ENCODE results near the gene TMEM214.
A peak's percentile ranks its signal among the peaks of the same experiment; 100 is the strongest.
"Not testable (repeated sequence)": the region's sequence is repeated elsewhere in the genome, so short reads cannot be mapped to it uniquely, and the experiment has no call there.

The TMEM214 gene

DNA sequence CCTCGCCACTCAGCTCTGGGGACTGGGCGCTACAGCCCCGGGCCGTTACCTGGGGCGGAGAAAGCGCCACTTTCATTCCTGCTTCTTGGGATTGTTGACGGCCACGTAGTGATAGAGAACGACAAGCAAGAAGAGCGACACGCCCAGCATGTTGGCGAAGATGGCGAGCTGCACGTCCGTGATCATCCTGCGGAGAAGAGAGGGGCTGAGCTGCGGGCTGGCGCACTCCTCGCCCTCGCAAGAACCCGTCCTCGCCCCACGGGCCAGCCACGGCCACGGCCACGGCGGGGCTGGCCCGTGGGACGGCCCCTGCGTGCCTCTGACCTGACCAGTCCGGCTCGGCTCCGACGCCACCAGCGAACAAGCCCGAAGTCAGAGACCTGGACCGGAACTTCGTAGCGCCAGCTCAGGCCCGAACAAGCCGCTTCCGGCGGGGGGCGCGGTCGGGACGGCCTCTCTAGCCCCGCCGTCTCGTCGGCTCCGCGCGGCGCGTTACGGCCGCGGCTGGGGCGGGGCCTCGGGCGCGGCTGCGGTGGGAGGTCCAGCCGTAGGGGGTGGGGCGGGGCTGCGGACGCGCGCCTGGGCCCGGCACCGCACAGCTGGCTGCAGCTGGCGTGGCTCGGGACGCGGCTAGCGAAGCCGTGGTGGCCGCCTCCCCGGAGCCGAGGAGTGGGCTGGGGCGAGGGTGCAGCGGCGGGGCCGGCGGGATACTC lies 38.7 kb downstream of the TMEM214 start, which contains the start of gene OST4:
Gene OST4, minus strand, starts transcription at position 378 of the 713 bp plus-strand sequence.
- DNase-seq = peak; percentile 90

DNA sequence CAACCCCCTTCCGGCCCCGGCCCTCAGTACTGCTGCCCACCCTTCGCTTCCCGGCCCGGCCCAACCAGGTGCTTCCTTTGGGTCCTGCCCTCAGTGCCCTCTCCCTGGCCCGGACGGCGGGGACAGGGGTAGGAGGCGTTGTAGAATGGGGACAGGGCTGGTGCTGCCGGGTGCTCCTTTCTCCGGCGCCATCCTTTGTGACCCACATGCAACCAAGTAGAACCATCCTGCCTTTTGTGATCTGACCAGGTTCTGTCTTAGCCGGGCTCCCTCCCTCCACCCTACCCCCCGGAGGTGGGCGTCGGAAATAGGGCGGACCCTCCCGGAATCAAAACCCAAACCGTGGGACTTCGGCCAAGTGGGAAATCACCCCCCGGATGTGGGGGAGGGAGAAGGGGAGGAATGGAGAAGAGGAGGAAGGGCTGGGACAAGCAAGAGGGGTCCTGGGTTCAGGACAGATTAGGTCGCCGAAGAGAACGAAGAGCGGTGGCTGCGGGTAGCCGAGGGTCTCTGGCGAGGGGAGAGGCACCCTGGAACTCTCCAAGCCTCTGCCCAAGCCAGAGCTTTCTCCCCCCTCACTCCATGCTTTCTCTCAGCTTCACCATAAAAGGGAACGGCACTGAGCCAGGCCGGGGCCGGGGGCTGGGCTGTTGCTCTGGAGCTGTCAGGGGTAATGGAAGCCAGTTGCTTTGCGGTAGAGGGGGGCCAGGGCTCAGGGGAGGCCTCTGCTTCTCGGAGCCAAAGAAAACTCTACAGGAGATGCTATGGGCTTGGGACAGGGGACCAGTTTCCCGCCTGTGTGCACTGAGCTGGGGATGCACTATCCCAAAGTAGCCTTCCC lies 39.4 kb downstream of the TMEM214 start:
- peak in 1 of 2 donors; percentile 34 for DNase-seq

DNA sequence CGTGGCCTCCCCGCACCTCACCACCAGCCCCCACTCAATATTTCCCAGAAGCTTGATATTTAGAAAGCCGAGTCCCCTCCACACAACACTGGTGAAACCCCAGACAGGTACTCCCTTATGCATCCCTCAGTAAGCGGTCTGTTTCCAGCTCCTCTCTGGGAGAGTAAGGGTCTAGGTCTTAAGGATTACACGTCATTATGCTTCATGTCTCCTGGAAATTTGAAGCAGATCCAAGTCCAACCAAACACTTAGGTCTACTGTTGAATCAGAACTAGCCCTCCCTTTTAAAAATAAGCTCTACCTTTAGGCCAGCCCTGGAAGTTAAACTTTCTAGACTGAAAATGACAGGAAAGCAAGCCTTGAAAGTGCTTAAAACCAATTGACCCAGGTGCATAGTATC lies 40.2 kb downstream of the TMEM214 start:
- no peak for DNase-seq

DNA sequence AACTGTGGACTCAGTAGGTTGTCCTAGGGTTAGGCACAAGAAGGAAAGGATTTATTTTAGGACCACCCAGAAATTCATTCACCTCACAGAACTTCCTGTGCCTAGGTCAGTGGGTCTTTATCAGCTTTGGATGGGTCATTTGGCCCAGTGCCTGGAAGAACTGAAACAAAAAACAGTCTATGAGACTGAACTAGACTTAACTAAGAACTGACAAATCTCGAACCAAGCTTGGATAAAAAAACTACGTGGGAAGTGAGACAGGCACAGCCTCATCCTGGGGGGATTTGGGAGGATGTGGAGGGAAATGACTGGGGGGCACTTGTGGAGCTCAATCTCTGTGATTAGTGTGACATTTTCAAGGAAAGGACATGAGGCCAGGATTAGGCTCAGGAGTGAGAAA lies 41.0 kb downstream of the TMEM214 start:
- DNase-seq = no peak

- peak; percentile 55 to 56 for DNase-seq
Observed at GRCh38 chr2:27074738-27075565, 42.2 kb downstream of the TMEM214 start.

DNA sequence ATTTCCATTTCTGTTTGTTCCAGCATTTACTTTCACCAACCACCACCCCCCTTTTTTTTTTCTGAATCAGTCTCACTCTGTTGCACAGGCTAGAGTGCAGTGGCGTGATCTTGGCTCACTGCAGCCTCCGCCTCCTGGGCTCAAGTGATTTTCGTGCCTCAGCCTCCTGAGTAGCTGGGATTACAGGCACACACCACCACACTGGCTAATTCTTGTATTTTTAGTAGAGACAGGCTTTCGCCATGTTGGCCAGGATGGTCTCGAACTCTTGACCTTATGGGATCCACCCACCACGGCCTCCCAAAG lies 42.8 kb downstream of the TMEM214 start:
- not testable (repeated sequence) for DNase-seq

- DNase-seq = no peak
Observed at GRCh38 chr2:27076323-27076722, 43.6 kb downstream of the TMEM214 start.

DNA sequence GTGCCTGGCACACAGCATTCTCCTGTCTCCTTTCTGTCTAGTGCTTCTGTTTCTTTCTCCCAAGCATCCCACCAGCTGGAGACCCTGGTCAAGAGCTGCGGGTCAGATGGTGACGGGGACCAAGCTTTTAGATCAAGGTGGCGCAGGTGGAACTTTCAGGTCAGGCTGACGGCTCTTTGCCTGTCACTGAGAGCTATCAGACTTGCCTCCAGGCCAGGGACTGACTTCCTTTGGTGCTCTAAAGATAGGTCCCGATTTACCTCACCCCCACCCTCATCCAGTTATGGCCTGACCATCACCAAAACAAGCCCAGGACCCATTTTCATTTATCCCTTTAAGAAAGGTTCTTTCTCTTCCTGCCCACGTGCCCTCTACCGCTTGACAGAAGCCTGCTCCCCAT lies 44.5 kb downstream of the TMEM214 start:
- DNase-seq = no peak

DNA sequence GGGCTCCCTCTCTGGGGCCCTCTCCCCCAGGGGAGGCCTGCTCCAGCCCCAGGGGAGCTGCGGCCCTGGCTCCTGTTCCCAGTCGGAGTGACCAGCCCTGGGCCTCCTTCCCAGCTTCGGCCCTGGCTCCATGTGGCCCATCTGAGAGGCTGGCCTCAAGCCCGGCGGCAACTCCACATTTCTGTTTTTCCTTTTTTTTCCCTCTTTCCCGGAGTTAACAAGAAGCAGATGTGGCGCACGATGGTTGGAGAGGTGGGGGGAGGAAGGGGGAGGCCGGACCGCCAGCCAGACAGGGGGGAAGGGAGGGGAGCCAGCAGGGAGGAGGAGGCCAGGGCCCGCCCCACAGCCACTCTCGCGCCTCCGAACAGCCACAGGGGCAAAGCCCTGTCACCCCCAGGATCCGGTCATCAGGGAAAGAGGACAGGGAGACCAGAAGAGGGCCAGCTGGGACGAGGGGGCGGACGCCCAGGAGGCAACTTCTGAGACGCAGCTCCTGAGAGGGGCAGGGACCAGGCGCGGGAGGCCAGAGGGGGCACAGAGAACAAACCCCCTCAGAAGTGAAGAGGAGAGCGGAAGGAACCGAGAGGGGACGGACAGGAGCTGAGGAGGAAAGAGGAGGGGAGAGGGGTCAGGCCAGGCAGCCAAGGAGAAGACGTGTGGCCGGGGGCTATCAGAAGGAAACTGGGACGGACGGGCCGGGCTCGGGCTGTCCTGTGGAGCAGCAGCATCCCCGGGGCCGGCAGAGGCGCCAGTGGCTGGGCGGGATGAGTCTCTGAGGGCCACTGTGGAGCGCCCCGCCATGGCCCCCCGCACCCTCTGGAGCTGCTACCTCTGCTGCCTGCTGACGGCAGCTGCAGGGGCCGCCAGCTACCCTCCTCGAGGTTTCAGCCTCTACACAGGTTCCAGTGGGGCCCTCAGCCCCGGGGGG lies 45.8 kb downstream of the TMEM214 start, which contains the start of gene EMILIN1:
Gene EMILIN1, plus strand, starts transcription at position 349 of the 928 bp plus-strand sequence. Its CDS starts 451 bp downstream, at position 800.
- DNase-seq = no peak

GRCh38 chr2:27079233-27080139 lies 46.7 kb downstream of the TMEM214 start:
- no peak for DNase-seq

GRCh38 chr2:27080140-27080469 lies 47.3 kb downstream of the TMEM214 start:
- no peak for DNase-seq

- no peak for DNase-seq
Observed at GRCh38 chr2:27080603-27080936, 47.8 kb downstream of the TMEM214 start.

GRCh38 chr2:27081984-27082772 lies 49.4 kb downstream of the TMEM214 start:
- no peak for DNase-seq

- DNase-seq = no peak
Observed at GRCh38 chr2:27082773-27083409, 50.1 kb downstream of the TMEM214 start.

GRCh38 chr2:27083410-27084296 lies 50.9 kb downstream of the TMEM214 start:
- DNase-seq = no peak

DNA sequence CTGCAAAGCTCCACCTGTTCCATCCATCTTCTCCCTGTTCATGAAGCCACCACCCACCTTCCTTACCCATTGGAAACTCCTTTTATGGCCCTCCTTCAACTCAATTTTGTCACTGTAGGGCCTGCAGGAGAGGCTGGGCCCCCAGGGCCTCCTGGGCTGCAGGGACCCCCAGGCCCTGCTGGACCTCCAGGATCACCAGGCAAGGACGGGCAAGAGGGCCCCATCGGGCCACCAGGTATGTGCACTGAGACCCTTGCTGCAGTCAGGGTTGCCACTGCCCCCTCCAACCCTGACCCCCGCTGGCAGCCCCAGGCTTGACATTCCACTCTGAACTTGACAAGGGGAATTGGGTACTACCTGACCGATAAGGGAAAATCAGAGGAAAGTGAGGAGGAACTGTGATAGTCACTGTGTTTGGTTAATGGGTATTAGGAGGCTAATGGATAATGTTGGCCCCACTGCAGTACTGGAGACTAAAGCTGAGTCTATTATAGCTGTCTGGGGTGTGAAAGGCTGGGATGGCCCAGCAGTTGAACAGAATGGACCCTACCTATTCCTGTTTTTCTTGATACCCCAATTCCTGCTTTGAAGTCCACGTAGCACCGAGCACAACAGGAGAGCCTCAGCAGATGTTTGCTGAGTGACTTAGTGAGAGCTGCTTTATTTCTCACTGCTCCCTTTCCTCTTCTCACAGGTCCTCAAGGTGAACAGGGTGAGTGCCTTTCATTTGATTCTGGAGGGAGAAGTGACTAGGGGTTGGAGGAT lies 51.7 kb downstream of the TMEM214 start:
- DNase-seq = no peak

DNA sequence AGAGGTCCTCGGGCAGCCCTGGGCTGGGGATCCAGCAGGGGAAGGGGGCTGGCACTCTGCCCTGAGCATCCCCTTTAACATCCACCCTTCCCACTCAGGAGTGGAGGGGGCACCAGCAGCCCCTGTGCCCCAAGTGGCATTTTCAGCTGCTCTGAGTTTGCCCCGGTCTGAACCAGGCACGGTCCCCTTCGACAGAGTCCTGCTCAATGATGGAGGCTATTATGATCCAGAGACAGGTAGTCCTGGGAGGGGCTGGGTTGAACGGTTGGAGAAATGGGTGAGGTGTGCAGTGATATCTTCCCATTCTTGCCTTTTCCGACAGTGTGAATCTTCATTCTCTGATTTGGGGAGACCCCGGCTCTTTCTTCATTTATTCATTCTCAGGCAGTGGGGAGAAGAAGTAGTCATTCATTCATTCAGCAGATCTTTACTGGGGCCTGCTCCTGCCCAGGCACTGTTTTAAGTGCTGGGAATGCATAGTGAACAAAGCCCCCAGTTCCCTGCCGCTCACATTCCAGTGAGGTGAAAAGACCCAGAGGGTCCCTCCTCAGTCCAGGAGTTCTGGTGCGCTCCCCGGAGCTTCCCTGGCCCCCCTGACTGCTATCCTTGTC lies 52.4 kb downstream of the TMEM214 start:
- DNase-seq = no peak

DNA sequence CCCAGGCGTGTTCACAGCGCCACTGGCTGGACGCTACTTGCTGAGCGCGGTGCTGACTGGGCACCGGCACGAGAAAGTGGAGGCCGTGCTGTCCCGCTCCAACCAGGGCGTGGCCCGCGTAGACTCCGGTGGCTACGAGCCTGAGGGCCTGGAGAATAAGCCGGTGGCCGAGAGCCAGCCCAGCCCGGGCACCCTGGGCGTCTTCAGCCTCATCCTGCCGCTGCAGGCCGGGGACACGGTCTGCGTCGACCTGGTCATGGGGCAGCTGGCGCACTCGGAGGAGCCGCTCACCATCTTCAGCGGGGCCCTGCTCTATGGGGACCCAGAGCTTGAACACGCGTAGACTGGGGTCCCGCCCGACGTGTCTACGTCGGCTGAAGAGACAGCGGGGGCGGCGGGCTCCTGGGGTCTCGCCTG lies 52.9 kb downstream of the TMEM214 start:
- peak; percentile 22 to 30 for DNase-seq

Data from CD4-positive, alpha-beta T cell treated with Interleukin-4 for 1 hour (primary cell).